HG03432 (cell line): Measurements from ENCODE around the gene PACRG.

Experiments used
- ATAC-seq: cut with Tn5 transposase; IDR thresholded peaks from one replicate; pipeline ENCODE4 v1.9.1; 2021; ENCODE audit warnings: mild to moderate bottlenecking, moderate library complexity; ENCODE audit not compliant: unreplicated experiment

Gene PACRG

DNA sequence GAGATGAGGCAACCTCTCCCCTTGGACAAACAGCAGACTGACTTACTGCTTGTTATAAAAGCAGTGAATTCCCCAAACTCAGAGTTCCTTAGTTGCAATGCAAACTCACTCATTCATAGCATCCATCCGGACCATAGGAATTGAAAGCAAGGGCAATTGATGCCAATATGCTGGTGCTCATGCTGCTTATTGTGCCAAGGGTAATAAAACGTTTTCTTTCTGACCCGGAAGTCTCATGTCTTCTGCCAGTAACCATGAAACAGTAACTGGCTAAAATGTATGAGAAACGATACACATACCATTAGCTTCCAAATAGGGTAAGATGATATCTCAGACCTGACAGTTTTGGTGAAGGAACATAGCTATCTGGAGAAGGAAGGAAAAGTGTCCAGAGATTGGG lies 18.3 kb upstream of the PACRG start:
- no peak for ATAC-seq

DNA sequence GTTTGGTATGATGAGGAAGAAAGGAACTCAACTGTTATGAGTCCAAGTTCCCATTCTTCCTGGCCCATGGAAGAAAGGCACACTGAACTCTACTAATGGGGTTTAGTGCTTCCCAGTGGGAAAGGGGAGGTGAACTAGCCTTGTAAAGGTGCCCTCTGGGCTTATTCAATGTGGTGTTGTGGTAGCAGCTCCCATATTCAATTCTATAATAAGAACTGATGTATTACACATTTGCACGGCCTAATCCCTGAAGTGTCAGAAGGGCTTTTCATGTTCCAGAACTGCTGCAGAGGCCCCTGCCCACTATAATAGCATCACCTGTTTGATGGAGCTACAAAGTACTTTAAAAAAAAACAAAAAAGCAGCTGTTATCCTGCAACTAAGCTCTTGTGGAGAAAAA lies 17.4 kb upstream of the PACRG start:
- no peak for ATAC-seq

DNA sequence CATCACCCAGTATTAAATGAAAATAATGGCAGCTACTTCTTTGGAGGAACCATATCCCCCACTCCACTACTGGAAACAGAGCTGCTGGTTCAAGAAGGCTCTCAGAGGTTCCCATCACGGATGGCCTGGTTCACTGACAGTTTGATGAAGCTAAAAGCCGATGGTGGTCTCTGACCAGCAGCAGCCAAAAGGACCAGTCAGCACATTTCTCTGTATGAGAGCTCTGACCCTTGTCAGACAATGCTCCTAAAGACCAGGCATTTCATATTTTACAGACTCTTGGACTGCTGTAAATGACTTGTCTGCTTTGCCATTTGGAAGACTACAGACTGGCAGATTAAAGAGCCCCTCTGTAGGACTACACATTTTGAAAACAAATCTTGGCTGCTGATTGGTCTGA lies 16.8 kb upstream of the PACRG start:
- ATAC-seq = no peak

DNA sequence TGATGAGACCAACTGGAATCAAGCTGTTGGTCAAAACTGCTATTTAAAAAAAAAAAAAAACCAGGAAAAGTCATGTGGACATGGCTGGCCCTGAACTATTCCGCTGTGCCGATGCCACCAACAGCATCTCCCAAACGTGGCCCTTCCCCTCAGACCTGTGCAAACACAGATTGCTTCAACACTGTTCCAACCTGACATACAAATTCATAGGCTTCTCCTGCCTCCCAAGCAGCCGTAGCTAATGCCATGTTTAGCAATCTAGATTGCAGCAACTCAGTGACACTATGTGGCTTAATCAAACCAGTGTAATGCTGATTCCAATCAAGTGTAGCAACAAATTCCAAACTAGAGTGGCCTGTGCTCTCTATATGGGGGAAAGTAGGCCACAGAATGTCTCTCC lies 16.4 kb upstream of the PACRG start:
- ATAC-seq = no peak

DNA sequence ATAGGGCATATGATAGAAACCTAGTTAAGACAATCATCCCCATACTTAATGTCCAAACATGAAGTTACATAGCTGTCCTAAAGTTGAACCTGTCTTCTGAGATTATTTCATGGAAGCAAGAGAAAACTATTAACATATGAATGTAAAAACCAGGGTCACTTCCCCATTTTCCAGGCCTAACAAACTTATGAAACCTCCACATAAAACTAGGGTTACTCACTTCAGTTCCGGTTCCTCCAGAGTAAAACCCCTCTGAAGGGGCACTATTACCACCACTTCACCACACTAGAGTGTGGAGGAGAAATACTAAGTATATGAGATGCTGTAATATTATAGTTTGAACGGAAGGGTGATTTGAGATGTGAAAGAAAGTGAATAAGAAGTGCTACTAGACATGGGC lies 15.1 kb upstream of the PACRG start:
- ATAC-seq = no peak

DNA sequence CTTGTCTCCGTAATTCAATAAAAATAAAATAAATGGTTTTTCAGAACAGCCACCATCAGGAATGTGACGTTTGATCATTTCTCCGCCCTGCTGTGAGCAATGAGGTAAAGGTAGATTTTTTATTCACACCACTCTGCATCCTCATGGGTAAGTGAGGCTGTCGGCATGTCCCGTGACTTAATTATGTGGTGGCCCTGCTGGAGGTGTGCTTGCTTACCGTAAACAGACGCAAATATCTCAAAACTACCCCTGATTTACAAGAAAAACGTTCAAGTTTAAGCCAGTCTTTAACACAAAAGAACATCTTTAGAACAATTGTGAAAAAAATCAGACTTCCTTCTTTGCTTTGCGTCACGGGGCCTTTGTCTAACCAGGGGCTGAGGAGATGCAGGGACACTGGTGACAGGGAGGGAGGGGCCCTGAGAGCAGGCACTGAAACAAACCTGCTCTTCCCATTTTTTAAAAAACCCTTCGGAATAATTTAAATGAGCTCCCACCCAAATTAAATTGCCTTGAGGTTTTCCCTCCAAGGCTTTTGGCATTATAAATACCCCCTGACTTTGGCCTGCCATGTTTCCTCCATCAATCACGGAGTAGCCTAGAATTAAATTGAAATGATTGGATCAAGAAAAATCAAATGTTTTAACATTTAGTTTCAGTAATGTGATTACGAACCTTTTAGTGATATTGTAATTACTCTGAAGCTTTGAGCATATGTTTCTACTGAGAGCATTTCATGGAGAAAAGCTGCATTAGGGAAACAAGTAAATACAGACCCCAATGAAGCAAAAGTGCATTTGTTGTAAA lies 13.6 kb upstream of the PACRG start:
- no peak for ATAC-seq

DNA sequence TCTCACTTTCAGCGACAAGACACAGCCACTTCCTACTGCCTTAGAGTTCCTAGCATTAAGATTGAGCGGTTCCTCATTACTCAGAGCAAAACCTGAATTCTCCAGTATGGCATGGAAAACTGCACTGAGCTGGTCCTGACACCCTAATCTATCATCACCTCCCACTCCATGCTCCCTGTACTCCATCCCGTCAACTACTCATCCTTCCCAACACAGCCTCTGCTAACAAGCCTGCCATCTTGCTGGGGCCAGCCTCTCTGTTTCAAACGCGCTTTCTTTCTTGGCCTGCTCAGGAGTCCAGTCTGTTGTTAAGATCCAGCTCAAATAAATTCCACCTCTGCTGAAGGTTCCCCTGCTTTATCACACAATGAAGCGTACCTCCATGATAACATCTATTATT lies 12.2 kb upstream of the PACRG start:
- ATAC-seq = no peak

DNA sequence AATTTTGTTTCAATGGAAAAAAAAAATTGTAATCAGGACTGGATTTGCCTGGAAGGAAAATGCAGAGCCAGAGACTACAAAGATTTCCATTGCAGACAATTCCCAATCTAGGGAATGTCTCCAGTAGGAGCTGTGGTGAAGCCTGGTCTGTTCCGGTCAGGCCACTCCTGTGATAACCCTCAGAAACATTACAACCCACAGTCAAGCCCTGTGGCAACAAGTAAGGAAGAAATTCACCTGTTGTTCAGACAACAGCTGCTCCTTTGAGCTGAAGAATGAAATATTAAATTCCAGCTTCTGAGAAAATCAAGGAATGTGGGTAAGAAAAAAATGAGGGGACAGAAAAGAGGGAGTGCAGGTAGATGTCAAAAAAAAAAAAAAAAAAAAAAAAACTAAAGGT lies 8.2 kb upstream of the PACRG start:
- no peak for ATAC-seq

DNA sequence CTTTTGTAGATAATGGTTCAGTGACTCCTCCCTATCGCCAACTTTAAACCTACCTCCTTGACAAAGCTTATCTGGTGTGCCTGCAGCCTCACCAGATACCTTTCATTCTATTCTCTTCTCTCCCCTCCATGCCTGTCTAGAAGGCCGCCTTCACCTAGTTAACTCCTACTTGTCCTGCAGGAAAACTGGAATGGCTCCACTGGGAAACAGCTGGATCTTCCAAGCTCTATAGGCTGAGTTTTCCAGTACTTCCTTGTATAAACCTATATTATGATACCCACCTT lies 6.4 kb upstream of the PACRG start:
- no peak for ATAC-seq

DNA sequence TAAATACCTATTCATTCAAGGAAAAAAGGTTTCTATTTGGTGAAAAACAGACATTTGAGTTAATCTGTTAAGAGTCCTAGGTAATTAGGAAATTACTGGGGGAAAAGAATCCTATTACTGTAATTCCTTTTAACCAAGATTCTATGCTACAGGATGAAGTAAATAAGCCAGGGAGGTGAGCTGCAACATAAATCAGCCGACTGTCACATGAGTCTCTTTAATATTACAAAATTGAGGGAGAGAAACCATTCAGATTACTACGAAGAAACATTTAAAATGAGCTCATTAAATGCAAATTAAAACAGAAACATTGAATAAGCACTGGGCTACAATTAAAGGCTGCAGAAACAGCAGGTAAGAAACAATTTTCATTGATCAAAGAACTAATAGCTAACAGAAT lies 5.5 kb upstream of the PACRG start:
- no peak for ATAC-seq

DNA sequence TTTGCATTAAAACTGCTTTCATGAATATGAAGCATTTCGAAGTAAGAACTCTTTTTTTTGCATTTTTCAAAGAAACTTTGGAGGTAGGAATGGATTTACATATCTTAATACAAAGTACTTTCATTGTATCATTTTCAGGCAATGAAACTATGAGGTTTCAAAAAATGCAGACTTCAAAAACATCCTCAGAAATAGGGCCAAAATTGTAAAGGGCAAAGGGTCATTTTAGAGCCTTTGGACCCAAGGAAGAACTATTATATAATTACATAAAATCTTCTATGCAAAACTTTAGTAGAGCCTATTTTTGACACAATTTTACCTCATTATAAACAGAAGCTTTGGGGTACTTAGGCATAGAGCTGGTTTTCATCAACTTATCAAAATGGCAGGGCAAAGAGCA lies 5.1 kb upstream of the PACRG start:
- ATAC-seq = no peak

DNA sequence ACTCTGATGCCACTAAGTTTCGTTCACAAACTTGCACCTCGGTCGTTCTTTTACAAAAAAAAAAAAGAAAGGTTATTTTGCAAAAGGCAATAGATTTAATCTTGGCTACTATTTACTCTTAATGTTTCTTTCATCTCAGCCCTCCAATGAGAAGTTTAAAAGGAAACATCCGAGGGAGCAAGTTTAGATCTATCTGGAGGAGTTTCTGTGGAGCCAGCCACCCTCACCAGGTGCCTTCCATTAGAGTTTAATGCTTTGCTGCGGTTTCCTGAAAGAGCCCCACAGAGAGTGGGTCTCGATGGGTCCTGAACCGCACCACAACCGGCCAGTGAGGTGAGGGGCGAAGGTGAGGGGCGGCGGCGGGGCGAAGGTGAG lies 840 bp upstream of the PACRG start:
- peak; percentile 1 for ATAC-seq

DNA sequence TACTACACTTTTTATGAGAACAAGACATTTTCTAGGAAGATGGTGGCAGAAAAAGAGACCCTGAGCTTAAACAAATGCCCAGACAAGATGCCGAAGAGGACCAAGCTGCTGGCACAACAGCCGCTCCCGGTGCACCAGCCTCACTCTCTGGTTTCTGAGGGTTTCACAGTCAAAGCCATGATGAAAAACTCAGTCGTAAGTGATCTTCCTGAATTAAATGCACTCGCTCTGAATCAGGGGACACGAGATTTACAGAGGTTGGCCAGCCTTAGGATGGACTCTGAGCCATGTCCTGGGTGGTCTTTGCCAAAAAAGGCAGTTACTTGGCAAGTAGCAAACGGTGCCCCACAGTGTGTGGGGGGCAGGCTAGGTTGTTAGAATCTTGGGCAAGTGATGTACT lies 423 bp downstream of the PACRG start:
- no peak for ATAC-seq

DNA sequence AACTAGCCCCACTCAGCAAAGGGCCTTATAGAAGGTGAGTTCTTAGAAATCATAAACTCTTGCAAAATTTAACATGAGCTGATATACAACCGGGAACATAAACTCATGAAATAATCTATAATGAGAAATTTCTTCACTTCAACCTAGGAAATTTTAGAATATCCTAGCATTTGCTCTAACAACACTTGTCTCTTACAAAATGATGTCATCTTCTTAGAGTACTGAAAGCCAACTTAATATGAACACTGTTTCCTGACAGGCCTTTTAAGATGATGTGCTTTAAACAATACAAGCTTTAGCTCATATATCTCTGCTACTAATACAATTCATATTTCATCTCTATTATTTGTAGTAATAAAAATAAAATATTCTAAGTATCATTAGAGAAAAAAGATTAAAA lies 932 bp downstream of the PACRG start:
- ATAC-seq = no peak

DNA sequence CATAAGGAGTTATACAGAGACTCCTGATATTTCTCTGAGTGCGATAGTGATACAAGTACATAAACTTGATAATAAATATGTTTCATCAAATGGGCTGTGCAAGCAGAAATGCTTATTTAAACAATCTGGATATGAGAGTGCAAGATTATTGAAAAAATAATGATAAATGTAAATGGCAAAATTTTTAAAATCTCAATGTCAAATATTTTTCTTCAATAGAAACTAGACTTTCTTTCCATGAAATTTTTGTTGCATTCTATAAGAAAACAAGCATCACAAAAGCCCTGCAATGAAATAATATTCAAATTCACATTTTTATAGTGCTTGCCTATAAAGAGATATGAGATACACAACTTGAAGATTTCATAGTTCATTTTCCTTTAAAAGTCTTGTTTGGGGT lies 2.7 kb downstream of the PACRG start:
- ATAC-seq = no peak

DNA sequence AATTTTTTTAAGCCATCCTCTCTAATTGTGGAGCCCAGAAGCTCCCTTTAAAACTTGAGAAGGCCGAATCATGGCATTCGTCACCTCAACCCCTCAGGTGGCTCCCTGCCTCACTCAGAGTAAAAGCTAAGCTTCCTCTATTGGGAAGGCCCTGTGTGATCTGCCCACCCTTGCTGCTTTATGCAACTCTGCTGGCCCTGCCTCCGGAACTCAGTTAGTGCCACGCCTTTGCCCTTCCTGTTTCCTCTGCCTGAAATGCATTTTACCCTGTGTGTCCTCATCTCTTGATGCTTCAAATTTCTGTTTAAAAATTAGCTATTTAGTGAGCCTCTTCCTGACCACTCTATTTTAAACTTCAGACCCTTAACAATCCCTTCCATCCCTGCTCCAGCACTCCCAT lies 5.7 kb downstream of the PACRG start:
- ATAC-seq = no peak

DNA sequence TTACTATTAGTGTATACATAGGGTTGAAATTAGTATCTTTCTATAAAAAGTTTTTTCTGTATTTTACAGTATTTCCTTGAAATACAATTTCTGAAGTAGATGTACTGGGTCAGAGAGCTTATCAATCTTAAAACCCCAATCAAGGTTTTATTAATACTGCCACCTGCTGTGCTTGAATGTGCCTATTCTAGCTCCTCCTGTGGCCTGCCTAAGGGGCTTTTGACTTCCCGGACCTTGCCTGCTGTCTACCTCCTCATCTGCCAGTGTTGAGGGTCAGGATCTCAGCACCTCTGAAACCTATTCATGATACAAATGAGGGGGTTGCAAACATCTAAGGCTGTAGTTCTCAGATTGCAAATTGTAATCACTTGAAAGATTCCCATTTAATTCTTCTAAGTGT lies 9.2 kb downstream of the PACRG start:
- no peak for ATAC-seq

DNA sequence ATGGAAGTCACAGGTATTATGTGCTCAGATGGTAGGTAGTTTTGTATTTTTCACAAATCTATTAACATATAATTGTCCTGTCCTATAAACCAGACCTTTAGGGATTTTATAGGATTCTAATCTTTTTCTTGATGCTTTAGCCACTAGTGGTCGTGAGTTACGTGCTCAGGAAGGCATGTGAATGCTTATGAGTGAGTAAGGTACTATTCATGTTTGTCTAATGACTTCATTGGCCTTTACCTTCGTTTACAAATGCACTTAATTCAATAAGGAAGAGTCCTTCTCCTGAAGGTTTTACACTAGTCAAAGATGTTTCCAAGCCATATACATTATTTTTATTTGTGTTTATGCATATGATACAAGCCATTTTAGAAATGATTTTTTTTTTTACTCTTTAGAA lies 23.0 kb downstream of the PACRG start:
- no peak for ATAC-seq

DNA sequence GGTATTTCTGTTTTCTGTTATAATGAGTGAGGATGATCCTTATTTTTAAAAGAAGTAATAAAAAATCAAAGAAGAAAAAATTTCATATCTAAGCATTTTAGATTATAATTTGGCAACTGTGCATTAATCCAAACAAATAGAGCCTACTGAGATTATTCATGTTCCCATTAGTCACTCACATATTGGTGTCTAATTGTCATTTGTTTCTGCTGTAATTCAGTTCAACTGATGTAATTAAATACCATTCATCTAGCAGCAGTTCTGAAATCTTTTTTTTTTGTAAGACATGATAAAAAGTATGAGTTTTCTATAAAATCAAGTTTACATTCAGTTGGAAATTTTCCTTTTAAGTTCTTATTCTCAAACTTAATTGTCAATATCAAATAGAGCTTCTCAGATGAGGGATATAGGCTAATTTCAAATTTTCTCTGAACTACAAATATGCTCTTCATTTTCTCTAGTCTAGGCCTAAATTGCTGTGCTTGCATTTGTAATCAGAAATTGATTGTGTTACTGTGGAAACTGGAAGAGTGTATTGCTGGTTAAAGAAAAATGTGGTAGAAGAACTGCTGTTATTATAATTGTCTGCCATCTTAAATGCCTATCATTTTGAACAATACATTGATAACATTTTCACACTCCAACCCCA lies 23.6 kb downstream of the PACRG start:
- no peak for ATAC-seq

DNA sequence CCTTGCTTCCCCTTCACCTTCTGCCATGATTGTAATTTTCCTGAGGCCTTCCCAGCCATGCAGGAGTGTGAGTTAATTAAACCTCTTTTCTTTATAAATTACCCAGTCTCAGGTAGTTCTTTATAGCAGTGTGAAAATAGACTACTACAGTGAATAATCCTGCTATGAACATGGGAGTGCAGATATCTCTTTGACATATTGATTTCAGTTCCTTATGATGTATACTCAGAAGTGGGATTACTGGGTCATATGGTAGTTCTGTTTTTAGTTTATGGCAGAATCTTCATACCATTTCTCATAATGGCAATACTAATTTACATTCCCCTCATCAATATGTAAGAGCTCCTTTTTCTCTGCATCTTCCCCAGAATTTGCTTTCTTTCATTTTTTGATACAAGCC lies 26.0 kb downstream of the PACRG start:
- no peak for ATAC-seq

DNA sequence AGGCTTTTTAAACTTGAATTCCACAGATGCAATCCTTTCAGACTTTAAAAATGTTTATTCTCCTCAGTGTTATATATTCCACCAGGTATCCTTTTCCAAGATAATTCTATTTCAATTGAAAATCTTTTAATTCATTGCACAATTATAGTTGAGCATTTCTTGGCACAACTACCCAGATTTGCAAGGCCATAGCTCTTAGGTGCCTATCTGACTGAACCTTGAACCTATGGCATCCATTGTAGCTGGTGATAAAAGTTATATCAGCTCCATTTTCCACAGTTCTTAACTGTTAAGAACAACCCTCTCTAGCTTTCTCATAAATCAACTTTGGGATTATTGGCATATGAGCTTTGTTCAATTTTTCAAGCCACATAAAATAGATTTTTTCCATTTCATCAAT lies 42.4 kb downstream of the PACRG start:
- ATAC-seq = no peak

DNA sequence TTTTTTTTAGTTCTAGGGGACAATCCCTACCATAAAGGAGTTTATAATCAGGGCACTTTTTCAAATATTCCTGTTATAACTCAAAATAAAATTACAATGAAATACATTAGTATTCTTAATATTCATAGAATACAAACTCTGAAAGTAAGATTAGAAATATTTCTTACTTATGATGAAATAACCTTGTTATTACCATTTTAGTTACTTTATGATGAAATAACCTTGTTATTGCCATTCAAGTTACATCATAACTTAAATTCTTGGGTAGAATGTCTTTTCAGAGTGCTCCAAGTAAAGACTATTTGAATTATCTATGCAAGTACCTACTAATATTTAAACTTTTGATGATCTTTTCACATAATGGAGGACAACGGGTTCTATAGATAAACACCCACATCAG lies 43.2 kb downstream of the PACRG start:
- no peak for ATAC-seq

DNA sequence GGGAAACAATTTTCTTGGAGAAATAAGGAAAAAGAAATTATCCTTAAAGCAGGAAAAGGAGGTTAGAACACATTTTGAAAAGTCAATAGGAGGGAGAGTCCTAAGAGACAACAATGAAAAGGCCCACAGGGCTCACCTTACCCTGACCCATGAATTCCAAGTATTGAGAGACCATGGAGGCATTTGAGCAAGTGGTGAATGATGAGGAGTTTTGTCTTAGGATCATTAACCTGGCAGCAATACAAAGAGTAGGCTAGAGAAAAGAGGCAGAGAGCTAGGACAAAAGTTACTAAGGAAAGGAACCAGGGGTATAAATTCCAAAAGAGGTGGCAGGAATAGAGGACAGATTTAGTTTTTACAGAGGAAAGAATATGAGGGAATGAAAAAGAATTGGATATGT lies 44.7 kb downstream of the PACRG start:
- no peak for ATAC-seq
